Duodenal mucosa (tissue), 2 donors: ENCODE data around the gene OR11H7.
"Not testable (repeated sequence)": the region's sequence is repeated elsewhere in the genome, so short reads cannot be mapped to it uniquely, and the experiment has no call there.

Experiments
- H3K27ac ChIP-seq: one replicate; pipeline ENCODE4 v1.7.0; 2013; ENCODE audit warnings: low read depth, low read length
- H3K27me3 ChIP-seq, 2 donors: one replicate each; pipeline ENCODE4 v1.7.0; 2013; ENCODE audit warnings: low read length in 2 of 2, control low read depth in 1 of 2; ENCODE audit not compliant: insufficient read depth in 2 of 2, control insufficient read depth in 1 of 2
- H3K36me3 ChIP-seq, 2 donors: one replicate each; pipeline ENCODE4 v1.7.0; 2013; ENCODE audit warnings: low read length in 2 of 2, control low read depth in 1 of 2; ENCODE audit not compliant: insufficient read depth in 2 of 2, control insufficient read depth in 1 of 2
- H3K4me1 ChIP-seq, 2 donors: one replicate each; pipeline ENCODE4 v1.7.0; 2013; ENCODE audit warnings: low read length in 2 of 2, control low read depth in 1 of 2; ENCODE audit not compliant: insufficient read depth in 2 of 2, control insufficient read depth in 1 of 2
- H3K4me3 ChIP-seq, 2 donors: one replicate each; pipeline ENCODE4 v1.7.0; 2013; ENCODE audit warnings: low read length in 2 of 2, low read depth in 1 of 2
- H3K9ac ChIP-seq, 2 donors: one replicate each; pipeline ENCODE4 v1.7.0; 2013; ENCODE audit warnings: low read length in 2 of 2, low read depth in 1 of 2
- H3K9me3 ChIP-seq, 2 donors: one replicate each; pipeline ENCODE4 v1.7.0; 2013; ENCODE audit warnings: low read length in 2 of 2, control low read depth in 1 of 2; ENCODE audit not compliant: control insufficient read depth in 1 of 2

OR11H7 gene

GRCh38 chr14:20198991-20199390 lies 29.8 kb upstream of the OR11H7 start:
- Histone ChIP-seq H3K27ac (no peak overlapping the region), H3K36me3 (no peaks in the 10 kb centered on the region), H3K27me3 (no peaks in the 10 kb centered on the region), H3K9ac (no peak overlapping the region), H3K4me1 (no peaks in the 10 kb centered on the region), H3K9me3 (no peaks in the 10 kb centered on the region), H3K4me3 (no peak overlapping the region)

- Histone ChIP-seq H3K4me1 (no peaks in the 10 kb centered on the region), H3K4me3 (no peak overlapping the region), H3K9me3 (no peaks in the 10 kb centered on the region), H3K27ac (no peak overlapping the region), H3K9ac (no peak overlapping the region), H3K27me3 (no peaks in the 10 kb centered on the region), H3K36me3 (no peaks in the 10 kb centered on the region)
Measured at GRCh38 chr14:20204721-20205120, 24.1 kb upstream of the OR11H7 start.

- Histone ChIP-seq H3K4me3 (no peak overlapping the region), H3K36me3 (no peaks in the 10 kb centered on the region), H3K9ac (no peak overlapping the region), H3K27me3 (no peaks in the 10 kb centered on the region), H3K4me1 (no peaks in the 10 kb centered on the region), H3K9me3 (peaks cover 0 to 3% of the 10 kb centered on the region in 2 donors), H3K27ac (no peak overlapping the region)
Measured at GRCh38 chr14:20209595-20209994, 19.2 kb upstream of the OR11H7 start.

- H3K9ac ChIP-seq, H3K27me3 ChIP-seq, H3K9me3 ChIP-seq, H3K36me3 ChIP-seq, H3K4me3 ChIP-seq, H3K27ac ChIP-seq, H3K4me1 ChIP-seq: not testable (repeated sequence)
Measured at GRCh38 chr14:20212406-20212805, 16.4 kb upstream of the OR11H7 start.

GRCh38 chr14:20215196-20215595 lies 13.6 kb upstream of the OR11H7 start:
- Histone ChIP-seq H3K27ac (no peak overlapping the region), H3K9ac (no peak overlapping the region), H3K27me3 (no peaks in the 10 kb centered on the region), H3K4me1 (no peaks in the 10 kb centered on the region), H3K36me3 (no peaks in the 10 kb centered on the region), H3K4me3 (no peak overlapping the region), H3K9me3 (peaks cover 0 to 7% of the 10 kb centered on the region in 2 donors)

- Histone ChIP-seq H3K27ac (no peak overlapping the region), H3K4me3 (no peak overlapping the region), H3K27me3 (no peaks in the 10 kb centered on the region), H3K36me3 (no peaks in the 10 kb centered on the region), H3K9me3 (peaks cover 0 to 7% of the 10 kb centered on the region in 2 donors), H3K9ac (no peak overlapping the region), H3K4me1 (no peaks in the 10 kb centered on the region)
Measured at GRCh38 chr14:20219033-20219432, 9.7 kb upstream of the OR11H7 start.

- Histone ChIP-seq H3K9ac (no peak within 1 kb of the TSS), H3K27me3 (no peaks in the 10 kb centered on the region), H3K4me1 (no peaks in the 10 kb centered on the region), H3K27ac (no peak within 1 kb of the TSS), H3K9me3 (no peaks in the 10 kb centered on the region), H3K4me3 (no peak within 1 kb of the TSS), H3K36me3 (no peaks in the 10 kb centered on the region)
Measured at GRCh38 chr14:20223410-20223809, 5.4 kb upstream of the OR11H7 start, which contains the start of gene OR11H6. TSS of gene OR11H6 (plus strand) at chr14:20223710. CDS start at chr14:20223710, 0 bp downstream.

- not testable (repeated sequence) for H3K9me3 ChIP-seq, H3K36me3 ChIP-seq, H3K4me1 ChIP-seq, H3K9ac ChIP-seq, H3K27ac ChIP-seq, H3K27me3 ChIP-seq, H3K4me3 ChIP-seq
Measured at GRCh38 chr14:20235415-20235814, 6.6 kb downstream of the OR11H7 start.

- peaks cover 2 to 6% of the 10 kb centered on the region in 2 donors for H3K9me3 ChIP-seq
- H3K27me3 ChIP-seq = no peaks in the 10 kb centered on the region
- no peaks in the 10 kb centered on the region for H3K36me3 ChIP-seq
- no peak overlapping the region for H3K9ac ChIP-seq
- H3K27ac ChIP-seq = no peak overlapping the region
- H3K4me3 ChIP-seq = no peak overlapping the region
- H3K4me1 ChIP-seq = no peaks in the 10 kb centered on the region
Measured at GRCh38 chr14:20247646-20248246, 19.0 kb downstream of the OR11H7 start.

- H3K4me1 ChIP-seq = no peaks in the 10 kb centered on the region
- no peak overlapping the region for H3K4me3 ChIP-seq
- no peak overlapping the region for H3K9ac ChIP-seq
- no peaks in the 10 kb centered on the region for H3K27me3 ChIP-seq
- no peaks in the 10 kb centered on the region for H3K9me3 ChIP-seq
- H3K36me3 ChIP-seq = no peaks in the 10 kb centered on the region
- no peak overlapping the region for H3K27ac ChIP-seq
Measured at GRCh38 chr14:20262642-20263128, 33.9 kb downstream of the OR11H7 start.

GRCh38 chr14:20264361-20264760 lies 35.6 kb downstream of the OR11H7 start:
- not testable (repeated sequence) for H3K36me3 ChIP-seq, H3K9me3 ChIP-seq, H3K9ac ChIP-seq, H3K4me1 ChIP-seq, H3K27ac ChIP-seq, H3K4me3 ChIP-seq, H3K27me3 ChIP-seq
